Activated CD4-positive, alpha-beta T cell treated with anti-CD3 and anti-CD28 coated beads, Interleukin-2, amount 10 ng/mL, durations not matched to agents 7 days and 5 days (primary cell): ENCODE data around the gene ADPRHL1. TPM values are rescaled to one million over a fixed set of nuclear protein-coding genes. Genes with fewer than 3 reads are reported as not detected.

Experiments used
- CTCF ChIA-PET: fragments of 350-600 bp; sonication (Branson Sonifier 250); formaldehyde crosslinking; loops from one replicate; lab custom pipeline; 2021; ENCODE audit warnings: antibody characterized with exemption; lab: Charles Lee
- POLR2A ChIA-PET: fragments of 350-600 bp; sonication (Branson Sonifier 250); formaldehyde crosslinking; loops from one replicate; lab custom pipeline; 2021; ENCODE audit warnings: antibody characterized with exemption; lab: Charles Lee
- DNase-seq: peaks from one replicate; pipeline ENCODE4 v3.0.0-alpha.2; 2020
- H3K27ac Mint-ChIP-seq: one replicate; pipeline ENCODE4 v1.8.0; 2021; ENCODE audit warnings: mild to moderate bottlenecking, moderate library complexity, mixed read lengths
- H3K27me3 Mint-ChIP-seq: one replicate; pipeline ENCODE4 v1.8.0; 2021; ENCODE audit warnings: mixed read lengths
- H3K36me3 Mint-ChIP-seq: one replicate; pipeline ENCODE4 v1.8.0; 2021; ENCODE audit warnings: low read depth, mixed read lengths
- H3K4me1 Mint-ChIP-seq: one replicate; pipeline ENCODE4 v1.8.0; 2021; ENCODE audit warnings: mixed read lengths
- H3K4me3 Mint-ChIP-seq: one replicate; pipeline ENCODE4 v1.8.0; 2021; ENCODE audit warnings: mild to moderate bottlenecking, moderate library complexity, mixed read lengths
- H3K9me3 Mint-ChIP-seq: one replicate; pipeline ENCODE4 v1.8.0; 2021; ENCODE audit warnings: mixed read lengths
- total RNA-seq, 2 experiments: library from RNA; stranded (reverse); gene quantifications; one replicate each; pipeline ENCODE4 v1.2.3, GENCODE V29; 2021

Gene ADPRHL1
- total RNA-seq, 2 experiments from 2014 or later: 1.00 to 1.4 TPM

GRCh38 chr13:113403255-113404104, 49.8 kb downstream of the ADPRHL1 start:
- POLR2A ChIA-PET: no interaction called here
- Mint-ChIP-seq H3K4me3 (no peak overlapping the region), H3K9me3 (no peaks in the 10 kb centered on the region), H3K4me1 (no peaks in the 10 kb centered on the region), H3K27ac (no peak overlapping the region), H3K27me3 (no peaks in the 10 kb centered on the region), H3K36me3 (no peaks in the 10 kb centered on the region)
- CTCF ChIA-PET: interaction anchor here (1.0 to 1.2 kb wide), 2 partner anchors 12 to 62 kb away, joined by 3 read pairs; no protein-coding TSS in a partner anchor
- no peak for DNase-seq

GRCh38 chr13:113402471-113403254, 50.6 kb downstream of the ADPRHL1 start:
- no peak for DNase-seq
- H3K9me3 Mint-ChIP-seq: no peaks in the 10 kb centered on the region
- no peak overlapping the region for H3K4me3 Mint-ChIP-seq
- no peaks in the 10 kb centered on the region for H3K27me3 Mint-ChIP-seq
- H3K36me3 Mint-ChIP-seq: no peaks in the 10 kb centered on the region
- ChIA-PET CTCF (interaction anchor here (1.0 to 1.2 kb wide), 2 partner anchors 11 to 63 kb away, joined by 3 read pairs; no protein-coding TSS in a partner anchor), POLR2A (interaction anchor here (0.6 kb wide), 1 partner anchor 72 kb away, joined by 3 read pairs; no protein-coding TSS in a partner anchor)
- no peak overlapping the region for H3K27ac Mint-ChIP-seq
- no peaks in the 10 kb centered on the region for H3K4me1 Mint-ChIP-seq

DNA sequence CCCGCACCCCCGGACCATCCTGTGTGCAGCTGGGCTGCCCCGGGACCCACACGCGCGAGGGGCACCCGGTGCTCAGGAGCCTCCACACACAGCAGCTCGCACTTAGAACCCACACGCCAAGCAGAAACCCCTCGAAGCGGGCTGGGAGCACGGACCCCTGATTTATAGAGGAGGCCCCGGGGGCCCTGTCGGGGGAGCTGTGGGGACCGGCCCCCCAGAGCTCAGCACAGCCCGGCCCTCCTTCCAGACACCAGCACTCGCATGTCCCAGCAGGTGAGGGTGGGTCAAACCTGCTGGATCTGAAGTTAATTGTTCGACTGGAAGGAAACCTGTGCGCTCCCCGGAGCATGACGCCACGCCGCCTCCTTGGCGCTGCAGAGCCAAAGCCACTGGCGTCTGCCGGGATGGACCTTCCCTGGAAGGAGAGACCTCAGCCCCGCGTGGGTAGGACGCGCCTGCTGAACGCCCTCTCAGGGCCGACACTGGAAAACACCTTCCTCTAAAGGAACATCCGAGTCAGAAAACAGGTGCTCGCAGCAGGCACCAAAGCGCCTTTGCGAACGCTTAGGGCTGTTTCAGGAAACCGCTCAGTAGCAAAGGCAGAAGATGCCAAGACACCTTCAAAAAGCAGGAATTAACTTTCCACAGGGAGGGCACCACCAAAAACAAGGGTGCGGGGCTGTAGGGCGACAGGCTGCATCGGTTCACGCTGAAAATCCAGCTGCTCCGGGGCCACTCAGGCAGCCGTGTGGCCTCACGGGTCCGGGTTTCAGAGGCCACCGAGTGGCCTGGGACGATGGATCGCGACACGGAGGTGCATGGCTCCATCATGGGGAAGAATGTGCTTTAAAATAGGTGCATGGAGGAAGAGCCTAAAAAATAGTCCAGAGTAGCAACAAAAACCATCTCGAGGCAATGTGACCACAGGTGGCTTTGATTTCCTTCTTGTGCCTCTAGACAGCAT, 51.6 kb downstream of the ADPRHL1 start:
- no peaks in the 10 kb centered on the region for H3K9me3 Mint-ChIP-seq
- POLR2A ChIA-PET: no interaction called here
- no peak overlapping the region for H3K4me3 Mint-ChIP-seq
- H3K27me3 Mint-ChIP-seq: no peaks in the 10 kb centered on the region
- no peaks in the 10 kb centered on the region for H3K4me1 Mint-ChIP-seq
- H3K36me3 Mint-ChIP-seq: no peaks in the 10 kb centered on the region
- no peak overlapping the region for H3K27ac Mint-ChIP-seq
- no peak for DNase-seq
- CTCF ChIA-PET: no interaction called here

DNA sequence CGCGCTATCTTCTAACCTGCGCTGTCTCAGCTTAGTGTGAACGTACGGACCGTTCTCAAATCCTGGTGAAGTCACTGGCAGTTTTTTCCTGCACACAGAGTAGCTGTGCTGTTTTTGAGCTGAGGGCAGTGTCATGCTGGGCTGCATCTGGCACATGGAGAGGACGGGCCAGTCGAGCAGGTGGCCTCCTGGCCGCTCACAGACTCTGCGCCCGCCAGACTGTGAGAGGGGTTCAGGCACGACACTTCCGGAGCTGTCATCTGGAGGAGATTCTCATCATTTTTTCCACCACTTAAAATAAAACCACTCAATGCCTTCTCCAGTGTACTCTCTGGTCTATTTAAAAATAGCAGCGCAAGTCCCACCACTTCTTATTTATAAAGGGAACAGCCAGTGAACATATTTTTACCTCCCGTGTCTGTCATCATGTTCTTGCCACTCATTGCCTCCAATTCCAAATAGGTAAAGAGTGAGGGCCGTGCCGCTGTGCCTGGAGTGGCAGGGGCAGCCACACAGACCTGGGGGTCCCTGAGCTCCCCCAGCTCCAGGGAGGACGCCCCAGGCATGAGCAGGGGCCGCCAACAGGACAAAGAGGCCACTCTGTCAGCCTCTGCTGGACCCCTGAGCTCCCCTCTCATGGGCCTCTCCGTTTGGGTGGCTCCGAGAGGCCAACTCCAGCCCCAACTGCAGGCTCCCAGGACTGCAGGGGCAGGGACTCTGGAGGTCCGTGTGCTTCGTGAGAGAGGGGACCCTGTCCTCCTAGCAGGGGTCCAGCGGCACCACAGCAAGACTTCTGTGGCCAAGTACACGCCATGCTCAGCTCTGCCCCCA, 52.5 kb downstream of the ADPRHL1 start:
- H3K4me3 Mint-ChIP-seq: no peak overlapping the region
- no peaks in the 10 kb centered on the region for H3K4me1 Mint-ChIP-seq
- POLR2A ChIA-PET: no interaction called here
- CTCF ChIA-PET: no interaction called here
- H3K27ac Mint-ChIP-seq: no peak overlapping the region
- no peaks in the 10 kb centered on the region for H3K9me3 Mint-ChIP-seq
- H3K36me3 Mint-ChIP-seq: no peaks in the 10 kb centered on the region
- no peak for DNase-seq
- H3K27me3 Mint-ChIP-seq: no peaks in the 10 kb centered on the region

DNA sequence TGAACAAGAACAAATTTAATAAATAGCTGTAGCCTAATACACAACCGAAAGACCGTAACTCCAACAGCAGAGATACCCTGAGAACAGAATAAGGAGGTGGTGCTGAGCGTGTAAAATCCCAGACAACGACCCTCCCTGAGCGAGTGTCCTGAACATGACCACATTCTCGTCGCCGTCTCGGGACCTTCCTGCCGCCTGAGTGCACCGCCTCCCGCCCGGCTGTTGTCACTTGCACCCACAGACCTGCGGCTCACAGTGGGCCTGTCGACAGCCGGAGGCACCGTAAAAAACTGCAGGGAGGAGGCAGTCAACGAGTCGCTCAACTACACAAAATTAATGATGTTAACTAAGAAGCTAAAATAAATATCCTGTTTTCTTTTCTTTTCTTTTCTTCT, 53.5 kb downstream of the ADPRHL1 start:
- H3K9me3 Mint-ChIP-seq: no peaks in the 10 kb centered on the region
- H3K4me3 Mint-ChIP-seq: no peak overlapping the region
- POLR2A ChIA-PET: no interaction called here
- H3K27me3 Mint-ChIP-seq: no peaks in the 10 kb centered on the region
- DNase-seq: no peak
- no peak overlapping the region for H3K27ac Mint-ChIP-seq
- CTCF ChIA-PET: no interaction called here
- no peaks in the 10 kb centered on the region for H3K4me1 Mint-ChIP-seq
- no peaks in the 10 kb centered on the region for H3K36me3 Mint-ChIP-seq

- POLR2A ChIA-PET: no interaction called here
These were observed 54.1 kb downstream of the ADPRHL1 start for GRCh38 chr13:113398963-113399754.

GRCh38 chr13:113397608-113398425, 55.5 kb downstream of the ADPRHL1 start:
- H3K36me3 Mint-ChIP-seq: no peaks in the 10 kb centered on the region
- CTCF ChIA-PET: no interaction called here
- no peak overlapping the region for H3K27ac Mint-ChIP-seq
- H3K9me3 Mint-ChIP-seq: no peaks in the 10 kb centered on the region
- no peaks in the 10 kb centered on the region for H3K27me3 Mint-ChIP-seq
- POLR2A ChIA-PET: no interaction called here
- DNase-seq: no peak
- H3K4me3 Mint-ChIP-seq: no peak overlapping the region
- H3K4me1 Mint-ChIP-seq: peaks cover 5% of the 10 kb centered on the region

More at GRCh38 chr13:113398963-113399754, 54.1 kb downstream of the ADPRHL1 start:
- Mint-ChIP-seq H3K4me1 (no peaks in the 10 kb centered on the region), H3K9me3 (no peaks in the 10 kb centered on the region), H3K36me3 (no peaks in the 10 kb centered on the region), H3K4me3 (no peak overlapping the region), H3K27ac (no peak overlapping the region), H3K27me3 (no peaks in the 10 kb centered on the region)
- no peak for DNase-seq
- CTCF ChIA-PET: interaction anchor here (0.6 kb wide), 1 partner anchor 513 kb away, joined by 3 read pairs; no protein-coding TSS in a partner anchor

DNA sequence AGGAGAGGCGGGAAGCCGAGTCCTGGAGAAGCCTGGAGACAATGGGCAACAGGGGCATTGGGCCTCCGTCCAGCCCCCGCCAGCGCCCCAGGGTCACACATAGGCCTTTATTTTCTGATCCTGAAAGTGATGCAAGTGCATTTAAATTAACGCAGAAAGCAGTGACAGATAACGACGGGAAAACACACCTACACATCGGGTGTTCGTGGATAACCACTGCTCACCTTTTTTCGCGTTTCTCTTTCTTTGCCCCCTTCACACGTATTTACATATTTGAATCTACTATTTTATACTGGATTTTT, 59.0 kb downstream of the ADPRHL1 start:
- POLR2A ChIA-PET: no interaction called here
- Mint-ChIP-seq H3K36me3 (no peaks in the 10 kb centered on the region), H3K27ac (no peak overlapping the region), H3K9me3 (no peaks in the 10 kb centered on the region), H3K27me3 (no peaks in the 10 kb centered on the region), H3K4me3 (peak overlapping the region; percentile 49), H3K4me1 (peaks cover 5% of the 10 kb centered on the region)
- no peak for DNase-seq
- CTCF ChIA-PET: interaction anchor here (0.7 to 1.3 kb wide), 3 partner anchors 10 to 704 kb away, joined by 5 to 6 read pairs (median 6); no protein-coding TSS in a partner anchor

DNA sequence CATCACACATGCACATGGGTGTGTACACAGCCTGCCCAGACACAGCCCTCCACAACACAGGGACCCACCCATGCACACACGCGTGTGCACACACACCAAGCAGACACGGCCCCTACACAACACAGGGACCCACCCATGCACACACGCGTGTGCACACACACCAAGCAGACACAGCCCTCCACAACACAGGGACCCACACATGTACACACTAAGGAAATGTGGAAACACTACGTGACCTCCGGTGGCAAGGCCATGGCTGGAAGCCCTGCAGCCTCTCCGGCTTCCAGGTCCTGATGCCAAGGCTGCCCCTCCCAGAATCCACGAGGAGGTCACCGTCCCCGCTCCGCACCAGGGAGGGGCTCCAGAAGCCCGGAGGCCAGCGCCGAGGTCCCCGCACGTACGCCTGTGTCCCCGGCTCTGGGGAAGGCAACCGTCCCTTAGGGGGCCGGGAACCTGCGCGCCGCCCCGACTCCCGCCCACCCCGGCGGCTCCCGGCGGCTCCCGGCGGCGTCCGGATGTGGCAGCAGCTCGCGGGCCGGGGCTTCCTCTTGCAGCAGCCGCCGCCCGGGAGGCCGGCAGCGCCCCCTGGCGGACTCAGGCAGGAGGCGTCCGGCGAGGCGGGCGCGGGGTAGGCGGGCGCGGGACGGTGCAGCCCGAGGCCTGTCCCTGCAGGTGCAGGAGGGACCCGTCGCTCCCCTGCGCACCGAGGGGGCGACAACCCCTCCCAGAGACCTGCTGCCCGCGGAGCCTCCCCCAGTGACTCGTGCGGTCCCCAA, 59.5 kb downstream of the ADPRHL1 start:
- no peaks in the 10 kb centered on the region for H3K36me3 Mint-ChIP-seq
- no peaks in the 10 kb centered on the region for H3K9me3 Mint-ChIP-seq
- H3K4me3 Mint-ChIP-seq: peak overlapping the region; percentile 77
- peak; percentile 83 for DNase-seq
- H3K4me1 Mint-ChIP-seq: peaks cover 5% of the 10 kb centered on the region
- no peaks in the 10 kb centered on the region for H3K27me3 Mint-ChIP-seq
- ChIA-PET CTCF (interaction anchor here (0.6 to 1.3 kb wide), 4 partner anchors 9 to 451 kb away, joined by 3 to 6 read pairs (median 4); no protein-coding TSS in a partner anchor), POLR2A (no interaction called here)
- peak overlapping the region; percentile 72 for H3K27ac Mint-ChIP-seq

- no peaks in the 10 kb centered on the region for H3K36me3 Mint-ChIP-seq
These were observed 60.1 kb downstream of the ADPRHL1 start for GRCh38 chr13:113393226-113393562.

More at GRCh38 chr13:113393226-113393562, 60.1 kb downstream of the ADPRHL1 start:
- CTCF ChIA-PET: interaction anchor here (0.7 to 1.3 kb wide), 2 partner anchors 10 to 657 kb away, joined by 3 to 4 read pairs; no protein-coding TSS in a partner anchor
- Mint-ChIP-seq H3K9me3 (peaks cover 3% of the 10 kb centered on the region), H3K27me3 (no peaks in the 10 kb centered on the region), H3K4me3 (peak overlapping the region; percentile 77), H3K4me1 (peaks cover 5% of the 10 kb centered on the region), H3K27ac (peak overlapping the region; percentile 72)
- DNase-seq: no peak
- POLR2A ChIA-PET: no interaction called here
